Renal cortex interstitium (tissue), 11 donors: ENCODE results near the gene ALG12. TPM values are rescaled to one million over a fixed set of nuclear protein-coding genes. Genes with fewer than 3 reads are reported as not detected.

Experiments
- DNase-seq, 11 donors: peaks; one replicate each; pipeline ENCODE4 v3.0.0-alpha.2; 2013; ENCODE audit warnings: low read depth in 9 of 11, low spot score in 4 of 11; ENCODE audit errors: extremely low read depth in 1 of 11
- polyA plus RNA-seq, 3 donors: library from polyadenylated mRNA; unstranded; fragments of 120-200 nt; gene quantifications; one replicate each; pipeline ENCODE4 v1.2.1, GENCODE V29; 2013; ENCODE audit not compliant: insufficient read length in 3 of 3

ALG12 gene
- polyA plus RNA-seq, 3 donors: 23.4 to 38.3 (median 33.4) TPM

GRCh38 chr22:49961005-49961600 is 42.9 kb upstream of the ALG12 start:
- no peak for DNase-seq

DNA sequence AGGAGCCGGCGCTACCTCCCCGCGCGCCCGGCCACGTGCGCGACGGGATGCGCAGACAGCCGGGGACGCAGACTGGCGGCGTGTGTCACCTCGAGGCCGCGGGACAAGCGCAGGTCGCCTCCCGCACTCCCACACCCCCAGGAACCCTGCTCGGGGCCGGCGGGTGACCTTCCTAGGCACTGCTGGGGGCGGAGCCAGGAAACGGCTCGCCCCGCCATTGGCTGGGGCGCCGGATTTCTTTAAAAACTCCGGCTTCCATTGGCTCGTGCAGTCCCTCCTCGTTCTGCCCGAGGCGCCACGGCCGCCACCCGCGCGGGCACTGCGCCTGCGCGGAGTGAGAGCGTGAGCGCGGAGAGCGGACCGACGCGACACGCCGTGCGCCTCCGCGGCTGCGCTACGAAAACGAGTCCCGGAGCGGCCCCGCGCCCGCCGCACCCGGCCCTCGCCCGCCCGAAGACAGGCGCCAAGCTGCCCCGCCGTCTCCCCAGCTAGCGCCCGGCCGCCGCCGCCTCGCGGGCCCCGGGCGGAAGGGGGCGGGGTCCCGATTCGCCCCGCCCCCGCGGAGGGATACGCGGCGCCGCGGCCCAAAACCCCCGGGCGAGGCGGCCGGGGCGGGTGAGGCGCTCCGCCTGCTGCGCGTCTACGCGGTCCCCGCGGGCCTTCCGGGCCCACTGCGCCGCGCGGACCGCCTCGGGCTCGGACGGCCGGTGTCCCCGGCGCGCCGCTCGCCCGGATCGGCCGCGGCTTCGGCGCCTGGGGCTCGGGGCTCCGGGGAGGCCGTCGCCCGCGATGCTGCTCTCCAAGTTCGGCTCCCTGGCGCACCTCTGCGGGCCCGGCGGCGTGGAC is 42.1 kb upstream of the ALG12 start, which contains the start of gene PIM3:
TSS of gene PIM3 (plus strand) at position 614 of the 846 bp plus-strand sequence. CDS start at position 790, 176 bp downstream.
- peak; percentile 85 to 96 (median 92) for DNase-seq

DNA sequence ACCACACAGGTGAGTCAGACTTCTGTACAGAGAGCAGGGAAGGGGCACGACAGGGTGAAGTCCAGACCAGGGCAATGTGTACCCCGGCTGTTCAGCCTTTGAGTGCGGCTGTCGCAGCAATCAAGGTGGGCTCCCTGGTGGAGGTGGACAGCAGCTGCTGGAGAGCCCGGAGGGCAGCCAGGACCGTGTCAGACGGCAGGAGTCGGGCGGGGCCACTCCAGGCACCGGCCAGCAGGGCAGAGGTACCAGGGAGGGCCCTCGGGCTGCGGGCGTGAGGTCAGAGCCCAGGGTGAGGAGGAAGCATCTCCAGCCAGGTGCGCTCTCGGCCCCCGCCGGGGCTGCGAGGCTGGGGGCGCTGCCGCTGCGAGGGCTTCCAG is 41.5 kb upstream of the ALG12 start:
- no peak for DNase-seq

DNA sequence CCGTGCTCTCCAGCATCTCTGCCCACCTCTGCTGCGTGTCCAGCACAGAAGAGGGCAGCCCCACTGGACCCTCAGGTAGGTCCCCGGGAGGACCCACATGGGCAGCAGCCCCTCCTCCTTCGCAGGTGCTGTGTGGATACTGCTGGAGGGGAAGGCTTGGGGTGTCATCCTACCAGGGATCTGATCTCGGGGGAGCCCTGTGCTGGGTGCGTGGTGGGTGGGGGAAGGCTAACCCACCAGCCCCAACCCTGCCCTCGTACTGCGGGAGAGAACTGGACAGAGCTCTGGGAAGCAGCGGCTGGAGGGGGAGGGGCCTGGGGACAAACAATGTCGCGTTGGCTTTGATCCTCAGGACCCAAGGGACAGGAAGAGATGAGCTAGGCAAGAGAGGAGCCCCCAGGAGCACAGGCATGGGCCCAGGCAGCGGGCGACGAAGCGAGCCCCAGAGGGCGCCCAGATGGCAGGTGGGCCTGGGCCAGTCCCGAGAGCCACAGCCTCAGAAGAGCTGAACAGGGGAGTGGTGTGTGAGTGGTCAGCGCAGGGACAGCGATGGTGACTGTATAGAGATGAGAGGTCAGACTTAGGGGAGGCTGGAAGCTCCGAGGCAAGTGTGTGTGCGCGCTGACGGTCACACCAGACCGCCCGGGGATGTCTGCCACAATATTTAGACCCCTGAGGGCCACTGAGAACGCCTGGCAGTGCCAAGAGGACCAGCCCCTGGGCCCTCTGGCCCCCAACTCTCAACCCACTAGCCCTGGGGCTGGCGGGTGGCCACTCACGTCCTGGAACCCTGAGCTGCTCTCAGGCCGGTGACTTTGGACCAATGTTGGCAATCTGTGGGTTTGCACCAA is 40.9 kb upstream of the ALG12 start:
- no peak for DNase-seq

GRCh38 chr22:49958366-49958921 is 40.2 kb upstream of the ALG12 start:
- no peak for DNase-seq

DNA sequence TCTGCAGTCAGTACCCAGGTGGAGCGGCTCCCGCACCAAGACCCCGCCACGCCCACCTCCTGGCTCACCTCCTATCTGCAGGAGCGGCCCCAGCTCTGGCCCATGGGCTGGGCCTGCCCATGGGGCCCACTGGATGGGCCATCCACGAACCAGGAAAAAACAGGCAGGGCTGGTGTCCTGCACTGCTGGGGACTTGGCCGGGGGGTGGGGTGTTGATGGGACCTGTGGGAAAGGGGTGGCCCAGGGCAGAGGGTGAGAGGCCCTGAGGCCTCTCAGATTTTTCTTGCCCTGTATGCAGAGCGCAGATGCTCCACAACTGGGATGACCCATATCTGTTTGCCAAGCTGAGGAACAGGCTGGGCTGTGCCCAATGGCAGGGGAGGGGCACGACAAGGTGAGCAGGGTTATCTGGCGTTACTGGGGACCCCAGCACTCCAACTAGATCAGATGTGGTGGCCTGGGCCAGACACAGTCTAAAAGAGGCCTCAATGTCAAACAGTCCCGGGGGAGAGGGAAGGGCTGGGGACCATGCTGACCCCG is 39.7 kb upstream of the ALG12 start:
- no peak for DNase-seq

DNA sequence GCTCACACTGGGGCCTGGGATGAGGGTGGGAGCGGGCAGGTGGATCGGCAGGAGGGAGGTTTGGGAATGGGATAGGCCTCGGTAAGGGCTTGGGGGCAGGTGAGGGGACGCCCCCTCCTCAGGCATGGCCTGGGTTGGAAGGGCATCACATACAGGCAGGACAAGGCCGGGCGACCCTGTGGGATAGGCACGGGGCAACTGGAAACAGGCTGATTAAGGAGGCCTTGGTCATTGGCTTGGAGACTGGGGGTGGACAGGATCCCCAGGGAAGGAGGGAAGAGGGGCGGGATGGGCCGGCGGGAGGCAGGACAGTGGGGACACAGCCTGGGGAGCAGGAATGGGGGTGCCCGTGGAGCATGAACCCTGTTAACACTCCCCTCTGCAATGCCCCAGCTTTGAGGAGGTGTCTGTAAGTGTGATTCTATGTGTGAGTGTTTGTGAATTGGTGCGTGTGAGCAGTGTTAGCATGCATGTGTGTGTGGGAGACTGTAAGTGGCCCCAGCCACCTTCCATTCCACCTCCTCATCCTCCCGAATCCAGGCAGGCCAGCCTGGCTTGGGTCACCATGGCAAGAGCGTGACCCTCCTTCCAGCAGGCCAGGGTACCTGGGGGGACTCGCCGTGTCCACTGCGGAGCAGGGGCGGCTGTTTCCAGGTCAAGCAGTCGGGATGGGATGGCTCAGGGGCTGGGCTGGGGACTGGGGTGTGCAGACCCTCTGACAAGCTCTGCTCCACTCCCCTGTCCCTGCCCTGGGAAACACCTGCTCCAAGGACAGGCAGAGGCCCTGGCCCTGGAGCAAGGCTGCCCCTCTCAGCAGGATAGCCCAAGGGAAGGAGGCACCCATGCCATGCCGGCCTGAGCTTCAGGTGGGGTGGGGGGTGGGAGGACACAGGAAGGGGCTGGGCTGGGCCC is 38.9 kb upstream of the ALG12 start:
- no peak for DNase-seq

DNA sequence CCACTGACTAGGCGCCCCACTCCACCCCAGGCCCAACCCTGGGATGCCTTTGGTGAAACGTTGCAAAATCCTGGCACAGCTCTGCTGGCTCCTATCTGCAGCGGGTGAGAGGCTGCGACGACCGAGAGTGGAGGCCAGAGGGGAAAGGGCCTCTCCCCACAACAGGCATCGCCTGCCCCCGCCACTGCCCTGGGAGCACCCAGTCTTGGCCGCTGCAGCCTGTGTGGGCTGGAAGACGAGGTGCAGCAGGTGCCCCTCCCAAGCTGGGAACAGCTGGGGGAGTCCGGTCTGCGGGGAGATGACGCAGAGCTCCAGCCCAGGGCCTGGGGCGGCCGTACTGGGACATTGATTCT is 38.2 kb upstream of the ALG12 start:
- no peak for DNase-seq

DNA sequence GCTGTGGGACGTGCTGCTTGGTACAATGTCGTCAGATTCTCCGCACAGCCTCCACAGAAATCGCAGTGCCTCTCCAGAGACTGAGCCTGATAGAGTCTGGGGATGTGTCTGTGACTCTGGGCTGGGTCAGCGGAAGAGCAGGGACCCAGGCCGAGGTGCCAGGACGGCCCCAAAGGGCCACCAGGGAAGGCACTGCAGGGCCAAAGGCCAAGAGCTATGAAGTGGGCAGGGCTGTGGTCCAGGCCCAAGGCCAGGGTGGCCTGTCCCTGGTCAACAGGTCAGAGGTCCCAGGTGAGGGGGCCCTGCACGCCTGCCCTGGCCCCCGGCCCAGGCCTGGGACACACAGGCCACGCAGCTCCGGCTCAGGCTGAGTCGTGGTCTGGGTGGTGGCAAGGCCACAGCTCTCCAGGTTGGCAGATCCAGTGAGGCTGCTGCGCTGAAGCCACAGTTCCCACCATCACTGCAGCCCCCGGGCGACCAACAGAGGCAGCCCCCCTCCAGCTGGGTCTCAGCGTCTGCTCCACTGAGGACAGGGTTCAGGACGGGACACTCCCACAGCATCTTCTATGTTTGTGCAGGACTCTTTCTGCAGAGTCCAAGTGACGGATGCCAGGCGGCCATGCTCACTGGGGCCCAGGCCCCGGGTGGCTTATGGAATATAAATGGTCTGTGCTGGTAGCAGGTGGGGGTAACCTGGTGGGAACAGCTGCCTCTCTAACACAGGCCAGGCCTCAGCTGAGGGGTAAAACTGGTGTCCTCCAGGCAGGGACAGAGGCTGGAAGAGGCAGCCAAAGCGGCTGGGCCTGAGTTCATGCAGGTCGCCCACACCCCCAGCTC is 37.6 kb upstream of the ALG12 start:
- DNase-seq: no peak

GRCh38 chr22:49954991-49955580 is 36.8 kb upstream of the ALG12 start:
- DNase-seq: no peak

DNA sequence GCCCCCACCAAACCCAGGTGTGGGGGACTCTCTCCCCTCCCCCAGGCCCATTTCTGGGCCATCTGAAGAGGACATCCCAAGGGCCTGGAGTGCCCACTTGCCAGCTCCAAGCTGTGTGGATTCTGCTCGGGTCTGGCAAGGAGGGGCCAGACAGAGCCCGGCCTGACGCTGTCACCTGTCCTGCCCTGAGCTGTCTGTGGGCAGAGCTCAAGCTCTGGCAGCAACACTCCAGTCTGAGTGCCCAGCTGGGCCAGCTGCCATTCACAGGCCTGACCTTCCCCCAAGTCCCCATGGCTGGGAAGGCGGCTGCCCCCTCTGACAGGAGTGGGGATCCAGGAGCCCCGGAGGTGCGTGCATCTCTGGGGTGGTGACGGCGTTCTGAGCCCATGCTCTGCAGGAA is 36.1 kb upstream of the ALG12 start:
- no peak for DNase-seq

- DNase-seq: no peak
These were observed 35.6 kb upstream of the ALG12 start for GRCh38 chr22:49953680-49954344.

GRCh38 chr22:49953027-49953679 is 34.9 kb upstream of the ALG12 start:
- no peak for DNase-seq

- no peak for DNase-seq
These were observed 34.0 kb upstream of the ALG12 start for GRCh38 chr22:49951986-49952896.

- DNase-seq: no peak
These were observed 33.4 kb upstream of the ALG12 start for GRCh38 chr22:49951678-49951985.
